HepG2 (cell line): ENCODE measurements around the gene PCLO. TPM values are rescaled to one million over a fixed set of nuclear protein-coding genes. Genes with fewer than 3 reads are reported as not detected.

Experiments used
- ATAC-seq: fragments of 200-7000 bp; cut with Tn5 transposase; 3 replicates; pipeline ENCODE4 v1.9.1; 2020; ENCODE audit warnings: mild to moderate bottlenecking, moderate library complexity
- BruUV-seq: library from RNA; stranded (reverse); fragments of 400-500 nt; replicated peaks from 2 replicates; lab custom pipeline; 2021; lab: Mats Ljungman, UMichigan
- CTCF ChIA-PET: fragments of 300-600 bp; formaldehyde crosslinking; extraction: SDS; loops from one replicate; lab custom pipeline; 2021; ENCODE audit warnings: low total read pairs, inconsistent platforms, low intra/inter-chr PET ratio; lab: Yijun Ruan, JAX
- POLR2A ChIA-PET: fragments of 350-600 bp; sonication (Branson Sonifier 250); formaldehyde crosslinking; loops from one replicate; lab custom pipeline; 2020; ENCODE audit warnings: antibody characterized with exemption, inconsistent platforms; lab: Yijun Ruan, JAX
- DNase-seq: peaks from one replicate; pipeline ENCODE4 v3.0.0-alpha.2; 2015; ENCODE audit warnings: low spot score
- FAIRE-seq: peaks from 3 replicates; lab custom pipeline; 2011; peaks lifted over from hg19 to GRCh38; lab: Jason Lieb, UNC
- H2AFZ ChIP-seq: one replicate; pipeline ENCODE4 v1.6.1; 2011; ENCODE audit warnings: low read length, inconsistent platforms
- H3K27ac ChIP-seq: fragments of 300-600 bp; 3 replicates; pipeline ENCODE4 v1.8.0; 2011; ENCODE audit warnings: mixed run types, mild to moderate bottlenecking, mixed read lengths, low read length, inconsistent platforms; ENCODE audit not compliant: insufficient read depth; ENCODE audit errors: extremely low read length
- H3K27me3 ChIP-seq, 2 experiments: fragments of 200-600 bp in 1 of 2; 2 replicates in 1 of 2; 3 replicates in 1 of 2; pipeline versions ENCODE4 v1.6.0 to v1.8.0; 2011; ENCODE audit warnings: low read length in 2 of 2, mild to moderate bottlenecking in 2 of 2, moderate library complexity in 2 of 2, inconsistent platforms in 1 of 2; ENCODE audit not compliant: insufficient read depth in 2 of 2, control insufficient read depth in 1 of 2
- H3K36me3 ChIP-seq, 2 experiments: fragments of 200-600 bp in 1 of 2; replicated peaks in 1 of 2; 2 replicates in 1 of 2; 3 replicates in 1 of 2; pipeline versions ENCODE4 v1.5.1 to v1.8.0; 2011; ENCODE audit warnings: low read length in 2 of 2, inconsistent platforms in 1 of 2; ENCODE audit not compliant: insufficient read depth in 2 of 2, control insufficient read depth in 1 of 2
- H3K4me1 ChIP-seq: 2 replicates; pipeline ENCODE4 v1.5.1; 2012; ENCODE audit warnings: low read length, inconsistent platforms; ENCODE audit not compliant: insufficient read depth
- H3K4me2 ChIP-seq: 2 replicates; pipeline ENCODE4 v1.6.0; 2011; ENCODE audit warnings: low read depth, low read length, inconsistent platforms
- H3K4me3 ChIP-seq, 3 experiments: fragments of 200-600 bp in 1 of 3; sonication (generic), shearing (Covaris generic) in 1 of 3; replicated peaks in 1 of 3; 2 replicates each; pipeline ENCODE4 v1.5.1; 2011 to 2016; ENCODE audit warnings: low read length in 3 of 3, inconsistent platforms in 2 of 3, low read depth in 2 of 3, mild to moderate bottlenecking in 2 of 3, control low read depth in 1 of 3, mixed read lengths in 1 of 3; ENCODE audit not compliant: insufficient read depth in 1 of 3
- H3K79me2 ChIP-seq: one replicate; pipeline ENCODE4 v1.6.1; 2011; ENCODE audit warnings: low read length, inconsistent platforms; ENCODE audit not compliant: insufficient read depth
- H3K9ac ChIP-seq: 2 replicates; pipeline ENCODE4 v1.6.0; 2011; ENCODE audit warnings: mild to moderate bottlenecking, low read depth, low read length, inconsistent platforms; ENCODE audit not compliant: insufficient read depth
- H3K9me3 ChIP-seq: 2 replicates; pipeline ENCODE4 v1.5.1; 2012; ENCODE audit warnings: mild to moderate bottlenecking, low read length
- H4K20me1 ChIP-seq: 2 replicates; pipeline ENCODE4 v1.6.0; 2011; ENCODE audit warnings: inconsistent platforms, mild to moderate bottlenecking, low read length, moderate library complexity; ENCODE audit not compliant: insufficient read depth
- CREBL2 ChIP-seq: sonication (generic); formaldehyde crosslinking; IDR thresholded peaks from 2 replicates; pipeline ENCODE4 v1.8.1; 2023; ENCODE audit warnings: missing genetic modification reagents, mild to moderate bottlenecking, borderline replicate concordance
- FLYWCH1 ChIP-seq: sonication (generic); formaldehyde crosslinking; IDR thresholded peaks from 2 replicates; pipeline ENCODE4 v1.8.1; 2023; ENCODE audit warnings: mild to moderate bottlenecking, missing genetic modification reagents
- ZBTB7A ChIP-seq: sonication (generic); formaldehyde crosslinking; IDR thresholded peaks from 2 replicates; pipeline ENCODE4 v1.8.0; 2022; ENCODE audit warnings: mild to moderate bottlenecking, missing genetic modification reagents
- ZC3H13 ChIP-seq: sonication (generic); formaldehyde crosslinking; IDR thresholded peaks from 2 replicates; pipeline ENCODE4 v1.8.1; 2023; ENCODE audit warnings: mild to moderate bottlenecking, missing genetic modification reagents, moderate library complexity
- ZKSCAN8 ChIP-seq: IDR thresholded peaks from 2 replicates; pipeline ENCODE4 v1.6.1; 2016; ENCODE audit warnings: borderline replicate concordance, missing genetic modification reagents, missing compliant biosample characterization
- ZNF20 ChIP-seq: sonication (generic); formaldehyde crosslinking; IDR thresholded peaks from 2 replicates; pipeline ENCODE4 v1.4.0; 2020; ENCODE audit warnings: mild to moderate bottlenecking, moderate library complexity, missing genetic modification reagents
- ZNF263 ChIP-seq: sonication (generic); formaldehyde crosslinking; IDR thresholded peaks from 2 replicates; pipeline ENCODE4 v1.4.0; 2020; ENCODE audit warnings: missing genetic modification reagents
- ZNF280D ChIP-seq: sonication (generic); formaldehyde crosslinking; IDR thresholded peaks from 2 replicates; pipeline ENCODE4 v1.5.1; 2020; ENCODE audit warnings: mild to moderate bottlenecking, missing genetic modification reagents
- ZNF451 ChIP-seq: sonication (generic); formaldehyde crosslinking; IDR thresholded peaks from 2 replicates; pipeline ENCODE4 v1.5.0; 2020; ENCODE audit warnings: mild to moderate bottlenecking, missing genetic modification reagents
- WGBS: methylation state at CpG from one replicate; pipeline ENCODE4 v1.1.6; 2017; ENCODE audit warnings: low lambda C conversion rate; 5-methylcytosine and 5-hydroxymethylcytosine counted together
- in situ Hi-C: cut with HindIII; loops from 2 replicates; pipeline ENCODE4 v1.10.0; 2017; ENCODE audit warnings: low pct_unique_long_range_greater_than_20kb; ENCODE audit not compliant: extremely low pct_ligation_motif_present
- intact Hi-C: fragments of 100-400 bp; cut with micrococcal nuclease; formaldehyde crosslinking; loops from one replicate; pipeline ENCODE4 v1.10.0; 2022; ENCODE audit not compliant: unreplicated experiment
- polyA plus RNA-seq, 8 experiments: library from polyadenylated mRNA; depleted of rRNA in 3 of 8; stranded (reverse) in 7 of 8; unstranded in 1 of 8; fragments of >200 nt; fragmentation: Illumina TruSeq in 4 of 8; extraction: Trizol in 4 of 8; gene quantifications; 2 replicates each; pipeline versions ENCODE4 v1.2.1 to v1.2.3, GENCODE V29; 2011 to 2016; ENCODE audit warnings: low read depth in 4 of 8, missing spikeins in 1 of 8, mixed read lengths in 1 of 8; ENCODE audit not compliant: insufficient read depth in 1 of 8
- total RNA-seq, 5 experiments: library from RNA; depleted of rRNA; stranded (reverse); fragments of >200 nt; fragmentation: Illumina TruSeq; extraction: Trizol; gene quantifications; 2 replicates each; pipeline ENCODE4 v1.2.3, GENCODE V29; 2016; ENCODE audit warnings: low read depth in 1 of 5

PCLO gene
- total and polyA plus RNA-seq, 2 of the 13 experiments (the other 11 are each of a cell fraction or from before 2014, with no cell fraction given) = 0.07 to 0.29 TPM

DNA sequence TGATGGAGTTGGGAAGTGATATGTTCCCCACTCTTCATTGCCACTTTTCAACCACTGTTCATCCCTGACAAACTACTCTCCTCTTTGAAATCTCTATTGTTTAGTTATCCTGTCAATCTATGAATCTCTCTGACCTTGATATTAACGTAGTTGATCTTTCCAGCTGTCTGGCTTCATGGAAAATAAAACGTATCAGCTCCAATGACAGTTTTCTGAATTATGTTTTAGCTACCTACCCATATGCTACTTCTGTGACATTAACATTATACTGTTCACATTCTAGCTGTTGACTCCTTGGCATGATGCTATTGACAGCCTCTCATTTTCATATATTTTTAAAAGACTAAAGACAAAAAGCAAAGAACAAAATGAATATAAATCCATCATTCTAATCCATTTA, 53.3 kb downstream of the PCLO start:
- DNase-seq = no peak
- Histone ChIP-seq H2AFZ (no peak overlapping the region), H3K27me3 (no peaks in the 10 kb centered on the region), H3K4me2 (no peak overlapping the region), H4K20me1 (no peaks in the 10 kb centered on the region), H3K36me3 (no peaks in the 10 kb centered on the region), H3K4me1 (no peaks in the 10 kb centered on the region), H3K79me2 (no peaks in the 10 kb centered on the region)
- 4% methylated on average over 2 of the region's 2 CpGs for WGBS
- in situ Hi-C loops = no loop called here
- ATAC-seq = no peak
- FAIRE-seq = no peak
- CTCF ChIA-PET = no interaction called here
- TF ChIP-seq ZNF263 (CRISPR knock-in tag) = no peak
- TF ChIP-seq ZNF20 (CRISPR knock-in tag) = no peak
- no peak for TF ChIP-seq ZKSCAN8 (CRISPR knock-in tag)
- TF ChIP-seq ZNF280D (CRISPR knock-in tag) = no peak
- no peak for TF ChIP-seq ZC3H13 (CRISPR knock-in tag)
- no peak for TF ChIP-seq CREBL2 (CRISPR knock-in tag)
- TF ChIP-seq FLYWCH1 = no peak
- no peak for TF ChIP-seq ZNF451 (CRISPR knock-in tag)
- no peak for TF ChIP-seq ZBTB7A (CRISPR knock-in tag)
- TF ChIP-seq, all 625 proteins: peak for 0
- intact Hi-C loops = no loop called here
- H3K9ac ChIP-seq = no peak overlapping the region
- POLR2A ChIA-PET = no interaction called here
- no peak overlapping the region for H3K4me3 ChIP-seq
- no peak overlapping the region for H3K27ac ChIP-seq
- BruUV-seq = no TSS peak
- H3K9me3 ChIP-seq = no peaks in the 10 kb centered on the region
